GM12801 (cell line): ENCODE results near the gene GREB1L.

Experiments
- TF ChIP-seq, protein P1 (sequence below): IDR thresholded peaks from one replicate; pipeline ENCODE4 v1.5.1; 2011; ENCODE audit warnings: control low read depth; ENCODE audit not compliant: insufficient read length; ENCODE audit errors: extremely low read depth

GREB1L gene

DNA sequence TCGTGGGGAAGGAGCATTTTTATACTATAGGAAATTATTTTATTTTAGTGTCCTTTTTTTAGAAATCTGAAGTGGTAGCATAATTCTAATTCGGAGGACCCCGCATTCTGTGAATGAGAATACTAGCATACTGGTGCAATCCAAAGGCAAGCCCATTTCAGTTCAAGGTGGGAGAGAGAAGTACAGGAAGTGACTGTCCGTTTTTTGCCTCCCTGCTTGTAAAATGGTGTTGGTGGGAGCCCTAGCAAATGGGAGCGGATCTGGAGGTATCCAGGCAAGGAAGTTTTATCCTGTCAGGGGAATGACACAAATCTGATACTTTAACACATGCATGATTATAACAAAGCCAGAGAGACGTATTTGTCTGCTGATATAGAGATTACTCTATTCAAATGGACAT lies 216.8 kb downstream of the GREB1L start:
- TF ChIP-seq, protein P1, sequence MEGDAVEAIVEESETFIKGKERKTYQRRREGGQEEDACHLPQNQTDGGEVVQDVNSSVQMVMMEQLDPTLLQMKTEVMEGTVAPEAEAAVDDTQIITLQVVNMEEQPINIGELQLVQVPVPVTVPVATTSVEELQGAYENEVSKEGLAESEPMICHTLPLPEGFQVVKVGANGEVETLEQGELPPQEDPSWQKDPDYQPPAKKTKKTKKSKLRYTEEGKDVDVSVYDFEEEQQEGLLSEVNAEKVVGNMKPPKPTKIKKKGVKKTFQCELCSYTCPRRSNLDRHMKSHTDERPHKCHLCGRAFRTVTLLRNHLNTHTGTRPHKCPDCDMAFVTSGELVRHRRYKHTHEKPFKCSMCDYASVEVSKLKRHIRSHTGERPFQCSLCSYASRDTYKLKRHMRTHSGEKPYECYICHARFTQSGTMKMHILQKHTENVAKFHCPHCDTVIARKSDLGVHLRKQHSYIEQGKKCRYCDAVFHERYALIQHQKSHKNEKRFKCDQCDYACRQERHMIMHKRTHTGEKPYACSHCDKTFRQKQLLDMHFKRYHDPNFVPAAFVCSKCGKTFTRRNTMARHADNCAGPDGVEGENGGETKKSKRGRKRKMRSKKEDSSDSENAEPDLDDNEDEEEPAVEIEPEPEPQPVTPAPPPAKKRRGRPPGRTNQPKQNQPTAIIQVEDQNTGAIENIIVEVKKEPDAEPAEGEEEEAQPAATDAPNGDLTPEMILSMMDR, result no peak

DNA sequence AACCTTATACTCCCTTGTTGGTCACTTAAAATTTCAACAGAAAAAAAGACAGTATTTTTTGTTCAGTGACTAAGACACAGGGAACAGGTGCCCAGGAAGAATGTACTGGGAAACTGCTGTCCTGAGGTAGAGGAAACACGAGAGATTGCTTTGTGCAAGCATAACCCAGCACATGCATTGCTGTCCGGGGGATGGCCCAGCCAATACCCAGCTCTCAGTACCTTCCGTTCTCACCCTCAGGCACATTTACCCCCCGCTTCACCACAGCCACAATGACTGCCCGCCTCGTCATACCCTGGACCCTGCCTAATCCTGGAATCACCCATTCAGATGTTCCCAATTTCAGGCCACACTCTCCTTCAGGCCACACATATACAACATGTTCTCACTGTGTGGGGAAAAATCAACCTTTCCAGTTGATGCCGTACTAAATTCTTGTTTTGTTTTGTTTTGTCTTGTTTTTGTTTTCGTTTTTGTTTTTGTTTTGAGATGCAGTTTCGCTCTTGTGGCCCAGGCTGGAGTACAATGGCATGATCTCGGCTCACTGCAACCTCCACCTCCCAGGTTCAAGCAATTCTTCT lies 217.8 kb downstream of the GREB1L start:
- TF ChIP-seq, protein P1, result no peak

DNA sequence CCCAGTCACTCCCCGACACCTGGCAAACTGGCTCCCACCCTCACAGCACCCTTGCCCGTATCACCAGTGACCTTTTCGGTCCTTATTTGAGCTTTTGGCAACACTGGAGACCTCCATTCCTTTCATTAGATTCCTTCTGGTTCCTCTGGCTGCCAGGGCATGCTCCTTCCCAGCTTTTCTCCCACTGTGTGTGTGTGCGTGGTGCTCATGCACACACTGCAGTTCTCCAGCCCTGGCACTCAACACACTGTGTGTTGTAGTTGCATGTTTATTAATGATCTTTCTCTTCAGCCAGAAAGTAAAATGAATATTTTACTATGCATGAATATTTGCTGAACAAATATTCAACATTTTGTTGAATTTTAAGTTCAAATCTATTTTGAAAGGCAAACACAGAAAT lies 219.4 kb downstream of the GREB1L start:
- TF ChIP-seq, protein P1, result no peak

DNA sequence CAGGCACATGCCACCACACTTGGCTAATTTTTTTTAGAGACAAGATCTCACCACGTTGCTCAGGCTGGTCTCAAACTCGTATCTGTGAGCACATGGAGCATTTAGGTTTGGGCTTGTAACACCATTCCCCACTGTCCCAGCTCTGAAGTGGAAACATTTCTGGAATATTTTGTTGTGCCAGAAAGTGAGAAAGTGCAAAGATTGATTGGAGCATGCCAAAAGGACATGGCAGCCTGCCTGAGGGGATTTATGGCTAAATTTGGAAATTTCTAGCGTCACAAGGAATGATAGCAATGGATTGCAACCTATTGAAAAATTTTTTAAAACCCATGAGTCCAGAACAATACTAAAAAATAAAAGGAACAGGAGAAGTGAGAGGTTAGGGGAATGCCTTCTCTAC lies 221.7 kb downstream of the GREB1L start:
- TF ChIP-seq, protein P1, result no peak

DNA sequence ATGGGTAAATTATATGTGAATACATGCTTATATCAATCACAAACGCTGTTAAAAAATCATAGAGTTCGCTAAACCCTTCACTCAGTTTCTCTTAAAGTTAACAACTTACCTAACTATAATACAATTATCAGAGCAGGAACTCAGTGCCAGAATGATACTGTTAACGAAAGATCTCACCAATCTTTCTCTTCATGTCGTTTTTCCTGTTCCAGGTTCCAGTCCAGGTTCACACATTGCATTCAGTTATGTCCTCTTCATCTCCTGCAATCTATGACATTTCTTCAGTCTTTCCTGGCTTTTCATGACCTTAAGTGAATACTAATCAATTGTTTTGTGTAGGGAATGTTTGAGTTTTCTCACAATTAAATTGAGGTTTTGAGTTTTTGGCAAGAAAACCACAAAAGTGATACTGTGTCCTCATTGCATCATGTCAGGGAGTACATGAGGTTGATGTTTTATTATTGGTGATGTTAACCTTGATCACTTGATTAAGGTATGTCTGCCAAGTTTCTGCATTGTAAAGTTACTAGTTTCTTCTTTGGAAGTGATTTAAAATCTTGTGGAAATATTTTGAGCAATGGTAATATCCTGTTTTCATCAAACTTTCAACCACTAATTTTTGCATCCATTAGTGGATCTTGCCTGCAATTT lies 226.6 kb downstream of the GREB1L start:
- TF ChIP-seq, protein P1, result no peak

DNA sequence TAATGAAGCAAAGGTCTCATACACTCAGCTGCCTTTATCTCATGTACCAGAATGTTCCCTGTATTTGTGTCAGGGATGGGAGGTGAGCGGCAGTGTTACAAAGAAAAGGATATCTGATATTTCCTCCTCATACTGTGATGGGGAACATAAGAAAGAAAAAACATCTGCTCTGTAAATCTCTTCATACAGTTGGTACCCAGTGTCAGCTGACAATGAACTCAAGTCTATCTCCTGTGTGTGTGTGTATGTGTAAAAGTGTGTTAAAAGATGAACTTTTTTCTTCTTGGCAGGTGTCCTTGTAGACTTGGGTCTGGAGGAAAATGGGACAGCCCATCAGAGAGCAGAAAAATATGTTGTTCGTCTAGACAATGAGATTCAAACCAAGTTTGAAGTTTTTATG lies 230.7 kb downstream of the GREB1L start:
- TF ChIP-seq, protein P1, result no peak

DNA sequence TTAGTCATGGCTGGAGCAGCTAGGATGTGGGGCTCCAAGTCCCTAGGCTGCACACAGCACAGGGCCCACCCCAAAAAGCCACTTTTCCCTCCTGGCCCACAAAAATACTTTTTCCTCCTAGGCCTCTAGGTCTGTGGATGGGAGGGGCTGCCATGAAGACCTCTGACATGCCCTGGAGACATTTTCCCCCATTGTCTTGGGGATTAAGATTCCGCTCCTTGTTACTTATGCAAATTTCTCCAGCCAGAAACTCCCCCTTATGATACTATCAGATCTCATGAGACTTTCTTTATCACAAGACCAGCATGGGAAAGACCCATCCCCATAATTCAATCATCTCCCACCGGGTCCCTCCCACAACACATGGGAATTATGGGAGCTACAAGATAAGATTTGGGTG lies 232.6 kb downstream of the GREB1L start:
- TF ChIP-seq, protein P1, result no peak

DNA sequence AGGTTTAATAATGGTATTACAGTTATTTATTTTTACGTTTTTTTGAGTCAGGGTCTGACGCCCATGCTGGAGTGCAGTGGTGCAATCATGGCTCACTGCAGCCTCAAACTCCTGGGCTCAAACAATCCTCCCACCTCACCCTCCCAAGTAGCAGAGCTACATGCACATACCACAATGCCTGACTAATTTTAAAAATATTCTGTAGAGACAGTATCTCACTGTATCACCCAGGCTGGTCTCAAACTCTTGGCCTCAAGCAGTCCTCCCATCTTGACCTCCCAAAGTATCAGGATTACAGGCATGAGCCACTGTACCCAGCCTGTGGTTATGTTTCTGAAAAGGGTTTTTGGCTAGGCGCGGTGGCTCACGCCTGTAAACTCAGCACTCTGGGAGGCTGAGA lies 237.7 kb downstream of the GREB1L start:
- TF ChIP-seq, protein P1, result no peak
